ENCODE data around the gene ZNF318.
A peak's percentile ranks its signal among the peaks of the same experiment; 100 is the strongest.
"Not testable (repeated sequence)": the region's sequence is repeated elsewhere in the genome, so short reads cannot be mapped to it uniquely, and the experiment has no call there.

Gene ZNF318, protein sequence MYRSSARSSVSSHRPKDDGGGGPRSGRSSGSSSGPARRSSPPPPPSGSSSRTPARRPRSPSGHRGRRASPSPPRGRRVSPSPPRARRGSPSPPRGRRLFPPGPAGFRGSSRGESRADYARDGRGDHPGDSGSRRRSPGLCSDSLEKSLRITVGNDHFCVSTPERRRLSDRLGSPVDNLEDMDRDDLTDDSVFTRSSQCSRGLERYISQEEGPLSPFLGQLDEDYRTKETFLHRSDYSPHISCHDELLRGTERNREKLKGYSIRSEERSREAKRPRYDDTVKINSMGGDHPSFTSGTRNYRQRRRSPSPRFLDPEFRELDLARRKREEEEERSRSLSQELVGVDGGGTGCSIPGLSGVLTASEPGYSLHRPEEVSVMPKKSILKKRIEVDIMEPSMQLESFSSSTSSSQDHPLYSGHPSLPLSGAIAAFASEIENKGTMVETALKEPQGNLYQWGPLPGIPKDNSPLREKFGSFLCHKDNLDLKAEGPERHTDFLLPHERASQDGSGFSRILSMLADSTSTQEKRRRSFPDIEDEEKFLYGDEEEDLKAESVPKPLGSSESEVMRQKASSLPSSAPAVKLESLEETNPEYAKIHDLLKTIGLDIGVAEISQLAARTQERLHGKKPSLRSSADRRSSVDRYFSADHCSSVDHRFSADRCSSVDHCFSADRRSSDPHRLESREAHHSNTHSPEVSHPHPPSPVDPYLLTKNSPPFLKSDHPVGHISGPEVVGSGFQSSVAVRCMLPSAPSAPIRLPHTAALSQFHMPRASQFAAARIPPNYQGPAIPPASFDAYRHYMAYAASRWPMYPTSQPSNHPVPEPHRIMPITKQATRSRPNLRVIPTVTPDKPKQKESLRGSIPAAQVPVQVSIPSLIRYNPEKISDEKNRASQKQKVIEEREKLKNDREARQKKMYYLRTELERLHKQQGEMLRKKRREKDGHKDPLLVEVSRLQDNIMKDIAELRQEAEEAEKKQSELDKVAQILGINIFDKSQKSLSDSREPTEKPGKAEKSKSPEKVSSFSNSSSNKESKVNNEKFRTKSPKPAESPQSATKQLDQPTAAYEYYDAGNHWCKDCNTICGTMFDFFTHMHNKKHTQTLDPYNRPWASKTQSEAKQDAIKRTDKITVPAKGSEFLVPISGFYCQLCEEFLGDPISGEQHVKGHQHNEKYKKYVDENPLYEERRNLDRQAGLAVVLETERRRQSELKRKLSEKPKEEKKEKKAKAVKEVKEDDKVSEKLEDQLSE (N-terminal part only)

DNA sequence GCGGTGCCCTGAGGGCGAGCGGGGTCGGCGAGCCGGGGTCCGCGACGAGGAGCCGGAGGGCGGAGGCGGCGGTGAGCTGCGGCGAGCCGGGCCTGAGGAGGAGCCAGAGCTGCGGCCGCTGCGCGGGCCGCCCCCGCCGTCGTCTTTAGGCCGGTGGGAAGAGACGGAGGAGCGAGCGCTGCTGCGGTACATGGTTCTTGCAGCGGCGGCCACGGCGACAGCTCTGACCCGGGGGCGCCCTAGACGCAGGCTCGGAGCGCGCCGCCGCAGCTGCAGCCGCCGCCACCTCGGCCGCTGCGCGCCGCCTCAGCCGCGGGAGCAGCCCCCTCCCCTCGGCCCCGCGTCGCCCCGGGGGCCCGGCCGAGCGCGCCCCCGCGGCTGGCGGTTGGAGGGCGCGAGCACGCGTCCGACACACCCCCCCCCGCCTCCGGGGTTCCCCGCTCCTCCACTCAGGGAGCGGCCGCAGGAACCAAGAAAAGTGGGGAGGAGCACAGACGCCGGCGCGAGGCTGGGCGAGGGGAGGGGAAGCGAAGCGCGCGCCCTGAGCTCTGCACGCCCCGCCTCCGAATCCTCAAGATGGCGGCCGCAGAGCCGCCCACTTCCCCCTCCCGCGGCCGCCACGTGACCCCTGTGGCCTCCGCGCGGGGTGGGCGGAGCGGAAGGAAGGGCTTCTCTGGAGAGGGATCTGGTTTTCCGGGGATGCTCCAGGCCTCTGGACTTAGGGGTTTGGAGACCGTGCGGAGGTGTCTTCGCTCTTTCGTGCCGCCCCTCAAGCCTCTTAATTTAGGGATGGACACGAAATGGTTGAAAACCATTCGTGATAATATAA lies at the start of gene ZNF318:
Gene ZNF318, minus strand, starts transcription at position 474 of the 829 bp plus-strand sequence. Its CDS starts 282 bp downstream, at position 192.
- Mint-ChIP-seq H3K9me3 (no peaks in the 10 kb centered on the region), H3K4me1 (ENCODE audit: low read depth) (peaks cover 29% of the 10 kb centered on the region), H3K27me3 (ENCODE audit: low read depth) (peaks cover 5% of the 10 kb centered on the region), H3K36me3 (ENCODE audit: low read depth) (peaks cover 14% of the 10 kb centered on the region), H3K27ac (peak within 1 kb of the TSS; percentile 93), H3K4me3 (peak within 1 kb of the TSS; percentile 89)
- DNase-seq (ENCODE audit: low spot score), result peak; percentile 94

DNA sequence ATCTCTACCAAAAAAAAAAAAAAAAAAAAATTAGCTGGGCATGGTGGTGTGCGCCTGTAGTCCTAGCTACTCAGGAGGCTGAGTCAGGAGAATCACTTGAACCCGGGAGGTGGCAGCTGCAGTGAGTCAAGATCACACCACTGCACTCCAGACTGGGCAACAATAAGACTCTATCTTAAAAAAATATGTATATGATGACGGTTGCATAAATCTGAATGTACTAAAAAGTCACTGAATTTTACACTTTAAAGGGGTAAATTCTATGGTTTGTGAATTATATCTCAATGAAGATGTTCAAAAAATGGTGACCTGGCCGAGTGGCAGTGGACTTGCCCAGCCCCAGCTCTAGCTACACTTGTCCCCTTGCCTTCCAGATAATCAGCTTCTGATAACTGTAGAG lies 47.5 kb upstream of the ZNF318 start:
- H3K4me1 Mint-ChIP-seq (ENCODE audit: low read depth), result no peaks in the 10 kb centered on the region
- peaks cover 16% of the 10 kb centered on the region for H3K27me3 Mint-ChIP-seq (ENCODE audit: low read depth)
- H3K27ac Mint-ChIP-seq, result no peak overlapping the region
- H3K9me3 Mint-ChIP-seq, result no peaks in the 10 kb centered on the region
- DNase-seq (ENCODE audit: low spot score), result no peak
- no peak overlapping the region for H3K4me3 Mint-ChIP-seq
- H3K36me3 Mint-ChIP-seq (ENCODE audit: low read depth), result no peaks in the 10 kb centered on the region

DNA sequence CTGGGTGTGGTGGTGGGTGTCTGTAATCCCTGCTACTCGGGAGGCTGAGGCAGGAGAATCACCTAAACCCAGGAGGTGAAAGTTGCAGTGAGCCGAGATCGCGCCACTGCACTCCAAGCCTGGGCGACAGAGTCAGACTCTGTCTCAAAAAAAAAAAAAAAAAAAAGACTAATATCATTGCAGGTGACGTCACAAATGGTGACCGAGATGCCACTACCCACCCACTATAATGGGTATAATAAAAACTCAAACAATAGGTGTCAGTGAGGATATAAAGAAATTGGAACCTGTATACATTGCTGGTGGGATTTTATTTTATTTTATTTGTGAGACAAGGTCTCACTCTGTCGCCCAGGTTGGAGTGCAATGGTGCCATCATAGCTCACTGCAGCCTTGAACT lies 45.8 kb upstream of the ZNF318 start:
- not testable (repeated sequence) for H3K36me3 Mint-ChIP-seq (ENCODE audit: low read depth); DNase-seq (ENCODE audit: low spot score); H3K4me1 Mint-ChIP-seq (ENCODE audit: low read depth); H3K27ac Mint-ChIP-seq; H3K9me3 Mint-ChIP-seq; H3K4me3 Mint-ChIP-seq
- peaks cover 20% of the 10 kb centered on the region for H3K27me3 Mint-ChIP-seq (ENCODE audit: low read depth)

DNA sequence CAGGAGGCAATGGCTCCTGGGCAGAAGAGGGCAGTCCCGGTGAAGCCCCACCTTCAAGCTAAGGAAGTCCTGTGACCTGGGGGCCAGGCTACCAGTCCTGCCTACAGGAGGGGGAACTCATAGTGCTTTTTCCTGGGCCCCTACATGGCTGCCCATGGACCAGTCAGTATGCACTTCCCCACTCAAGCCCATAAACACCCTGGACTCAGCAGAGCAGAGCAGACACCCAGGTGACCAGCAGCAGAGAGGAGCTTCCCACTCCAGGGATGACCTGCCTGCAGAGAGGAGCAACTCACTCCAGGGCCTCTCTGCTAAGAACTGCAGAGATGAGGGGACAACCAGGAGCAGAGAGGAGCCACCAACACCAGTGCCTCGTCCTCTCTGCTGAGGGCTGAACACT lies 43.6 kb upstream of the ZNF318 start:
- H3K4me1 Mint-ChIP-seq (ENCODE audit: low read depth), result no peaks in the 10 kb centered on the region
- H3K36me3 Mint-ChIP-seq (ENCODE audit: low read depth), result no peaks in the 10 kb centered on the region
- H3K9me3 Mint-ChIP-seq, result no peaks in the 10 kb centered on the region
- peaks cover 19% of the 10 kb centered on the region for H3K27me3 Mint-ChIP-seq (ENCODE audit: low read depth)
- H3K27ac Mint-ChIP-seq, result no peak overlapping the region
- no peak for DNase-seq (ENCODE audit: low spot score)
- H3K4me3 Mint-ChIP-seq, result no peak overlapping the region

DNA sequence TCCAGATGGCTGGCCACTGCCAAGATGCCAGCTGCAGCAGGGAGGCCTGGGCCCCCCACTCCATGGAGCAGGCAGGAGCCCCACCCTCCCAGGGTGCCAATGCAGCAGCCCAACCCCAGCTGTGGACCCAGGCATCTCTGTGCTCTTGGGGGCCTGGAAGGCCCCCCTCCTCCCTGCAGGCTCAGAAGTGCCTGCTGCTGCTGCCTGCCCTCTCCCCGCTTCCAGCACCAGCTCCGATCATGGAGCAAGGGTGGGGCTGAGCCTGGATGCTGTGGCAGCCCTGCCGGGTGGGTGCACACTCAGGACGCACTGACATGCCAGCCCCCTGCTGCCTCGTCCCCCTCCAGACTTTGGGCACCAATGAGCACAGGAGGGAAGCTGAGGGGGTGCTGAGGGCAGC lies 43.1 kb upstream of the ZNF318 start:
- no peak overlapping the region for H3K27ac Mint-ChIP-seq
- H3K4me1 Mint-ChIP-seq (ENCODE audit: low read depth), result no peaks in the 10 kb centered on the region
- H3K9me3 Mint-ChIP-seq, result no peaks in the 10 kb centered on the region
- no peaks in the 10 kb centered on the region for H3K36me3 Mint-ChIP-seq (ENCODE audit: low read depth)
- H3K27me3 Mint-ChIP-seq (ENCODE audit: low read depth), result peaks cover 15% of the 10 kb centered on the region
- H3K4me3 Mint-ChIP-seq, result no peak overlapping the region
- DNase-seq (ENCODE audit: low spot score), result no peak

DNA sequence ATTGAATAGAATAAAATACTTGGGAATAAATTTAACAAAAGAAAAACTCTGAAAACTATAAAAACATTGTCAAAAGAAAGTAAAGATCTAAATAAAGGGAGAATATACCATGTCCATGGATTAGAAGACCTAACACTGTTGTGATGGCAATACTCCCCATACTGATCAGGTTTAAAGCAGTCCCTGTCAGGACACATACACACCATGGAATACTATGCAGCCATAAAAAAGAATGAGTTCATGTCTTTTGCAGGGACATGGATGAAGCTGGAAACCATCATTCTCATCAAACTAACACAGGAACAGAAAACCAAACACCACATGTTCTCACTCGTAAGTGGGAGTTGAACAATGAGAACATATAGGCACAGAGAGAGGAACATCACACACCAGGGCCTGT lies 41.3 kb upstream of the ZNF318 start:
- not testable (repeated sequence) for H3K27ac Mint-ChIP-seq; H3K9me3 Mint-ChIP-seq; DNase-seq (ENCODE audit: low spot score); H3K4me1 Mint-ChIP-seq (ENCODE audit: low read depth); H3K36me3 Mint-ChIP-seq (ENCODE audit: low read depth); H3K4me3 Mint-ChIP-seq
- H3K27me3 Mint-ChIP-seq (ENCODE audit: low read depth), result peaks cover 15% of the 10 kb centered on the region

DNA sequence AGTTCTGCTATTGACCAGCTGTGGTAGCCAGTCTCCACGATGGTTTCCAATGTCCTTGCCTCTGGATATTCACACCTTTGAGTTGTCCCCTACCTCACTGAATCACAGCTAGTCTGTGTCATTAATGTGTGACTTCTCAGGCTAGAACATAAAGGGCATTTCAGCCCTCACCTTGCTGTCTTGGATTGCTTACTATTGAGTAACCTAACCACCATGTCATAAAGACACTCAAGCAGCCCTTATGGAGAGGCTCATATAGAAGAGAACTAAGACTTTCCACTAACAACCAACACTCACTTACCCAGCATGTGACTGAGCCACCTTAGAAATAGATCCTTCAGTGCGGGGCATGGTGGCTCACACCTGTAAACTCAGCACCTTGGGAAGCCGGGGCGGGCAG lies 38.8 kb upstream of the ZNF318 start:
- H3K27me3 Mint-ChIP-seq (ENCODE audit: low read depth), result peaks cover 29% of the 10 kb centered on the region
- DNase-seq (ENCODE audit: low spot score), result no peak
- no peak overlapping the region for H3K27ac Mint-ChIP-seq
- no peaks in the 10 kb centered on the region for H3K9me3 Mint-ChIP-seq
- H3K4me1 Mint-ChIP-seq (ENCODE audit: low read depth), result no peaks in the 10 kb centered on the region
- no peaks in the 10 kb centered on the region for H3K36me3 Mint-ChIP-seq (ENCODE audit: low read depth)
- no peak overlapping the region for H3K4me3 Mint-ChIP-seq

DNA sequence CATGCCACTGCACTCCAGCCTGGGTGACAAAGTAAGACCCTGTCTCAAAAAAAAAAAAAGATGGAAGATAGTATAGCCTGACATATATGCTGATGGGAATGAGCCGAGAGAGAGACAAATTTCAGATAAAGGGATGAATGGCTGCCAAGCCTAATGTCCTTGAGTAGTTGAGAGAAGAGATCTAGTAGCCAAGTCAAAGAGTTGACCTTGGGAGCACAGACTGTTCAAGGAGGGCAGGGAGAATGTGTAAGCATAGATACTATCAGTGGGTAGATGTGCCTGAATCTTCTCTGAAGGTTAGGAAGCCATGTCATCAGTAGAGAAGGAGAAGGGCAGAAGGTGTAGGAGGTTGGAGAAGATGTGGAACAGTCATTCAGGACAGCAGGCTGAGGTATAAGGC lies 37.8 kb upstream of the ZNF318 start:
- Mint-ChIP-seq H3K4me3 (no peak overlapping the region), H3K4me1 (ENCODE audit: low read depth) (no peaks in the 10 kb centered on the region), H3K27ac (no peak overlapping the region), H3K27me3 (ENCODE audit: low read depth) (peaks cover 32% of the 10 kb centered on the region), H3K9me3 (no peaks in the 10 kb centered on the region), H3K36me3 (ENCODE audit: low read depth) (no peaks in the 10 kb centered on the region)
- DNase-seq (ENCODE audit: low spot score), result no peak

DNA sequence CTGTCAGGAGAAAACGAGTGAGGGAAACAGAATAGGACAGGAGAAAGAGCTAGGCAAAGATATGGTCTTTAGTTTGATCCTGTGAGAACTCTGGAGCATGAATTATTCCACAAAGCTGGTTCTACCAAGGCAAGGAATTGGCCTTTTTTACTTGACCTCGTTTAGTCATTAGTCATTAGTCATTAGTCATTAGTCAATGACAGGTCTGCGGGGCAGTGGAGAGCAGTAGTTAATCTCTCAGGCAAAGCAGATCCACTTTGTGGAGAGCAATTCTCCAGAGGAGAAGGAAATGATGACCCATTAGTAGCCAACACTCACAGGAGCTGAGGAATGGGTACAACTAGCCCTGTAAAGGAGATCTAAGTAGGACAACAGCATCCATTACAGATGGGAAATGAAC lies 35.9 kb upstream of the ZNF318 start:
- Mint-ChIP-seq H3K36me3 (ENCODE audit: low read depth) (no peaks in the 10 kb centered on the region), H3K27me3 (ENCODE audit: low read depth) (peaks cover 32% of the 10 kb centered on the region), H3K27ac (no peak overlapping the region), H3K9me3 (no peaks in the 10 kb centered on the region), H3K4me1 (ENCODE audit: low read depth) (no peaks in the 10 kb centered on the region), H3K4me3 (no peak overlapping the region)
- DNase-seq (ENCODE audit: low spot score), result no peak

DNA sequence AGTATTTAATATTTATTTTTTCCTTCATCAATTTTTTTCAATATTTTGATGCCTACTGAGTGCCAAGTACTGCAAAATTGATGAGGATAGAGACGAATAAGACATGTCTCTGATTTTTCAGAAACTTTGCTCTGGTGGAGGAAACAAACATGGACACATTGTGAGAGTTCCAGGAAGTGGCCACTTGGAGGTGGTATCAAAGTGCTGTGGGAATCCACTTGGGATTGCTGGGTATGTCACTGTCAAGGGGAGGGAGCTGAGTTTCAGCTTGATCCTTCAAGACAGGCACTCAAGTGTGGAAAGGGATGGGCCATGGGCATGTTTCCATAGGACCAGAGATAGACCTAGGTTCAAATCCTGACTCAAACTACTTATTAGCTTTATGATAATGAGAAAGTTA lies 33.4 kb upstream of the ZNF318 start:
- H3K27me3 Mint-ChIP-seq (ENCODE audit: low read depth), result peaks cover 34% of the 10 kb centered on the region
- H3K27ac Mint-ChIP-seq, result no peak overlapping the region
- H3K9me3 Mint-ChIP-seq, result no peaks in the 10 kb centered on the region
- H3K4me3 Mint-ChIP-seq, result no peak overlapping the region
- H3K36me3 Mint-ChIP-seq (ENCODE audit: low read depth), result no peaks in the 10 kb centered on the region
- DNase-seq (ENCODE audit: low spot score), result no peak
- peaks cover 1% of the 10 kb centered on the region for H3K4me1 Mint-ChIP-seq (ENCODE audit: low read depth)

DNA sequence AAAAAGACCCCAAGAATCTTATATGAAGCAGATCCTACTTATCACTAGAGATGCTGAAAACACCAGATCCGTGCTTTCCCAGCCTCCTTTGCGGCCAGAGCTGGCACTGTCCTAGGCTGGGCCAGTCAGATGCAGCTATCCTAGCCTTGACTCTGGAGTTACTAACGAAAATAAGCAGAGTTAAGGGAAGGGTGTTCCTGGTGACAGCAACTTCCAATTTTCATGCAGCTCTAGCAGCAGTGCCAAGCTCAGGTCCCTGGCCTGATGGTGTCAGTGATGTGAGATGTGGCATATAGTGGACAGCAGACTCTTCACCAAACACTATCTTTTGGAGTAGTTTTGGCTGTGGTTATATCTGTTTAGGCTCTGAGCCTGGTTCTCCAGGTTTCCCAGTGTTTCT lies 32.3 kb upstream of the ZNF318 start:
- Mint-ChIP-seq H3K4me3 (no peak overlapping the region), H3K4me1 (ENCODE audit: low read depth) (peaks cover 2% of the 10 kb centered on the region), H3K27me3 (ENCODE audit: low read depth) (peaks cover 30% of the 10 kb centered on the region), H3K27ac (no peak overlapping the region), H3K36me3 (ENCODE audit: low read depth) (no peaks in the 10 kb centered on the region), H3K9me3 (no peaks in the 10 kb centered on the region)
- DNase-seq (ENCODE audit: low spot score), result no peak

DNA sequence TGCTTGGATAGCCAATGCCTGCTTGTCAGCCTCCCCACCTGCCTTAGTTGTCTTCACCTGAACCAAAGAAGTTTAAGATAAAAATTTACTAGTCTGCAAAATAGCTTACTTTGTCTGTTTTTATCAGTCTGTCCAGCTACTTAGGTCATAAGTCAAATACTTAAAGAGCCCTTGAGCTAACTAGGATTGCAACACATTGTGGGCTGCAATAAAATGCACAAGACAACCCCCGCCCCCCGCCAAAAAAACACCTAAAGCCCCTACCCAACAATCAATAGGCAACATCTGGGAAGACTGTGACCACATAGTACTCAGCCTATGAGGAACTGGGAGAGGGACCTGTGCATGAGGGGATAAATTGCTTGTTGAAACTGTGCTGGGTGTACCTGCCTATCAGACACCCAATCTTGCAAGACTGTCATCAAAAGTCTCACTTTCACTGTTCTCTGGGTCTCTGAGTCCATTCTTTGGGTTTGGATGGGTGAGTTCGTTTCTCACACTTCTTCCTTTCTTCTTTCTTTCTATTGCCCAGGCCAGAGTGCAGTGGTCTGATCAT lies 30.6 kb upstream of the ZNF318 start:
- H3K4me1 Mint-ChIP-seq (ENCODE audit: low read depth), result peaks cover 2% of the 10 kb centered on the region
- DNase-seq (ENCODE audit: low spot score), result no peak

More for the DNA sequence above, 30.6 kb upstream of the ZNF318 start:
- H3K36me3 Mint-ChIP-seq (ENCODE audit: low read depth), result no peaks in the 10 kb centered on the region
- H3K27ac Mint-ChIP-seq, result no peak overlapping the region
- H3K9me3 Mint-ChIP-seq, result no peaks in the 10 kb centered on the region
- peaks cover 25% of the 10 kb centered on the region for H3K27me3 Mint-ChIP-seq (ENCODE audit: low read depth)
- no peak overlapping the region for H3K4me3 Mint-ChIP-seq

Measured in T-helper 2 cell treated with Interferon-gamma antibody and Interleukin-4, amounts not matched to agents 5 μg/mL and 100 μg/mL, for 36 hours (primary cell).